Mesenchymal stem cell (in vitro differentiated cells and primary cell): Measurements from ENCODE around the gene ITGA2.

Experiments
- DNase-seq: peaks from one replicate; pipeline ENCODE4 v3.0.0-alpha.2; 2013
- H2AFZ ChIP-seq: one replicate; pipeline ENCODE4 v1.6.1; 2013; ENCODE audit warnings: low read depth, mild to moderate bottlenecking, control low read depth, inconsistent platforms, low read length, moderate library complexity
- H2AK5ac ChIP-seq: 2 replicates; pipeline ENCODE4 v1.6.1; 2013; ENCODE audit warnings: low read length, moderate library complexity, mild to moderate bottlenecking, inconsistent platforms; ENCODE audit not compliant: severe bottlenecking
- H2BK120ac ChIP-seq: one replicate; pipeline ENCODE4 v1.6.1; 2013; ENCODE audit warnings: low read depth, mild to moderate bottlenecking, inconsistent platforms, low read length, moderate library complexity
- H2BK12ac ChIP-seq, 2 experiments: one replicate each; pipeline ENCODE4 v1.6.1; 2013; ENCODE audit warnings: inconsistent platforms in 2 of 2, low read length in 2 of 2, mild to moderate bottlenecking in 2 of 2, moderate library complexity in 2 of 2, control low read depth in 1 of 2
- H2BK15ac ChIP-seq: one replicate; pipeline ENCODE4 v1.6.1; 2013; ENCODE audit warnings: mild to moderate bottlenecking, low read depth, inconsistent platforms; ENCODE audit not compliant: poor library complexity, severe bottlenecking
- H2BK5ac ChIP-seq: 2 replicates; pipeline ENCODE4 v1.6.1; 2013; ENCODE audit warnings: low read depth, mild to moderate bottlenecking, low read length, control low read depth, inconsistent platforms; ENCODE audit not compliant: poor library complexity, severe bottlenecking
- H3K14ac ChIP-seq, 2 experiments: one replicate each; pipeline ENCODE4 v1.6.1; 2013; ENCODE audit warnings: inconsistent platforms in 2 of 2, low read length in 2 of 2, control low read depth in 1 of 2, mild to moderate bottlenecking in 1 of 2, moderate library complexity in 1 of 2
- H3K18ac ChIP-seq, 2 experiments: one replicate each; pipeline ENCODE4 v1.6.1; 2013; ENCODE audit warnings: inconsistent platforms in 2 of 2, low read length in 2 of 2, control low read depth in 1 of 2, low read depth in 1 of 2, mild to moderate bottlenecking in 1 of 2
- H3K23ac ChIP-seq, 2 experiments: one replicate each; pipeline ENCODE4 v1.6.1; 2013; ENCODE audit warnings: inconsistent platforms in 2 of 2, low read length in 2 of 2, mild to moderate bottlenecking in 2 of 2, moderate library complexity in 2 of 2, control low read depth in 1 of 2
- H3K27ac ChIP-seq: 2 replicates; pipeline ENCODE4 v1.5.1; 2013; ENCODE audit warnings: mild to moderate bottlenecking, moderate library complexity, low read length, control low read depth, inconsistent platforms; ENCODE audit not compliant: poor library complexity, severe bottlenecking
- H3K27me3 ChIP-seq, 2 experiments: 2 replicates each; pipeline versions ENCODE4 v1.6.1 to v1.7.0; 2013; ENCODE audit warnings: low read length in 2 of 2, mild to moderate bottlenecking in 2 of 2, moderate library complexity in 2 of 2, control low read depth in 1 of 2, inconsistent platforms in 1 of 2; ENCODE audit not compliant: control insufficient read depth in 1 of 2, insufficient read depth in 1 of 2
- H3K36me3 ChIP-seq, 2 experiments: 2 replicates each; pipeline versions ENCODE4 v1.6.1 to v1.7.0; 2013; ENCODE audit warnings: low read length in 2 of 2, control low read depth in 1 of 2, inconsistent platforms in 1 of 2, low read depth in 1 of 2, mild to moderate bottlenecking in 1 of 2; ENCODE audit not compliant: insufficient read depth in 2 of 2, control insufficient read depth in 1 of 2
- H3K4ac ChIP-seq, 2 experiments: one replicate each; pipeline ENCODE4 v1.6.1; 2013; ENCODE audit warnings: inconsistent platforms in 2 of 2, low read length in 2 of 2, mild to moderate bottlenecking in 2 of 2, moderate library complexity in 2 of 2, control low read depth in 1 of 2, low read depth in 1 of 2
- H3K4me1 ChIP-seq: 2 replicates; pipeline ENCODE4 v1.6.1; 2013; ENCODE audit warnings: low read depth, low read length, control low read depth; ENCODE audit not compliant: control insufficient read depth, insufficient read depth
- H3K4me2 ChIP-seq: 2 replicates; pipeline ENCODE4 v1.6.1; 2013; ENCODE audit warnings: low read length, mild to moderate bottlenecking, inconsistent platforms; ENCODE audit not compliant: poor library complexity, severe bottlenecking
- H3K4me3 ChIP-seq, 2 experiments: 2 replicates each; pipeline versions ENCODE4 v1.5.1 to v1.7.0; 2013; ENCODE audit warnings: low read length in 2 of 2, mild to moderate bottlenecking in 2 of 2, control low read depth in 1 of 2, low read depth in 1 of 2; ENCODE audit not compliant: insufficient read depth in 1 of 2
- H3K79me1 ChIP-seq: replicated peaks from 2 replicates; pipeline ENCODE4 v1.6.1; 2013; ENCODE audit warnings: mild to moderate bottlenecking, control low read depth, low read length, inconsistent platforms; ENCODE audit not compliant: poor library complexity, severe bottlenecking
- H3K9ac ChIP-seq: 2 replicates; pipeline ENCODE4 v1.7.0; 2013; ENCODE audit warnings: mild to moderate bottlenecking, low read length, moderate library complexity
- H3K9me3 ChIP-seq: 2 replicates; pipeline ENCODE4 v1.7.0; 2013; ENCODE audit warnings: mild to moderate bottlenecking, low read length; ENCODE audit not compliant: control insufficient read depth
- H4K8ac ChIP-seq: one replicate; pipeline ENCODE4 v1.6.1; 2013; ENCODE audit warnings: inconsistent platforms, mild to moderate bottlenecking, low read length, moderate library complexity
- H4K91ac ChIP-seq: one replicate; pipeline ENCODE4 v1.6.1; 2013; ENCODE audit warnings: mild to moderate bottlenecking, low read length, inconsistent platforms
- WGBS: methylation state at CpG from one replicate; pipeline ENCODE4 v1.1.7; 2013; ENCODE audit warnings: mixed read lengths; 5-methylcytosine and 5-hydroxymethylcytosine counted together

Gene ITGA2

DNA sequence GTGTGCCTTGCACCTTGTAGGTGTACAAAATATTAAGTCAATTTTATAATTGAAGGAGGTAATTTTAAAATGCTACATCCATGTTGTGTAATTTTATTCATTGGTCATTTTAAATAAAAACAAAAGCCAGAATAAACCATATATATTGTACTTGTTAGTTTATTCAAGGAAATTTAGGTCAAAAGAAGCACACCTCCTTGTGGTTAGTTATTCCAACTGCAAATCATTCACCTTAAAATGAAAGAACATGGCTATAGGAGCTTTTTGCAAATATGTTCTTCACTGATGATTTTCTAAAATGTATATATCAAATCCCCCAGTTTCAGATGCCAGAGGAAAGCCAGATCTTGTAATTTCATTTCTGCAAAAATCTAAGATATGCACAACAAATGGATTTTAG lies 125.8 kb downstream of the ITGA2 start:
- no peak overlapping the region for H2BK15ac ChIP-seq
- H2BK12ac ChIP-seq: no peak overlapping the region
- no peaks in the 10 kb centered on the region for H3K9me3 ChIP-seq
- H3K27ac ChIP-seq: no peak overlapping the region
- H2BK120ac ChIP-seq: no peak overlapping the region
- no peak overlapping the region for H3K14ac ChIP-seq
- peak; percentile 21 for DNase-seq
- H2AFZ ChIP-seq: no peak overlapping the region
- H3K4me3 ChIP-seq: no peak overlapping the region
- no peak overlapping the region for H2BK5ac ChIP-seq
- H3K4me2 ChIP-seq: no peak overlapping the region
- H3K4ac ChIP-seq: no peak overlapping the region
- no peak overlapping the region for H3K18ac ChIP-seq
- no peaks in the 10 kb centered on the region for H3K79me1 ChIP-seq
- H4K91ac ChIP-seq: no peak overlapping the region
- no peak overlapping the region for H3K23ac ChIP-seq
- peaks cover 0 to 3% of the 10 kb centered on the region in 2 experiments for H3K36me3 ChIP-seq
- H3K27me3 ChIP-seq: no peaks in the 10 kb centered on the region
- H4K8ac ChIP-seq: no peak overlapping the region
- H3K4me1 ChIP-seq: no peaks in the 10 kb centered on the region
- H3K9ac ChIP-seq: no peak overlapping the region
- H2AK5ac ChIP-seq: no peak overlapping the region

DNA sequence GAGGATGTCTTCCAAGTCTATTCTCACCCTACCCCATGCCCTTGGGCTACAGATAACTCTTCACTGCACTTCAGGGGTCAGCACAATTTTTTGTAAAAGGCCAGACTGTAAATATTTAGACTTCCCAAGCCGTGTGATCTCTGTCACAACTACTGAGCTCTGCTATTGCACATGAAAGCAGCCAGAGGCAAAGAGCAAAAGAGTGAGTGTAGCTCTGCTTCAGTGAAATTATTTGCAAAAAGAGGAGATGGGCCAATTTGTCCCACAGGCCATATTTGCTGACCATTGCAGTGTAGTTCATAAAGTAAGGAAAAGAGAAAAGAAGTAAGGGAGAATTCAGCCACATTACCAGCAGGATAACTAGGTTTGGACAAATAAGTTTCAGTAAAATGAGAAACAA lies 127.4 kb downstream of the ITGA2 start:
- H2AK5ac ChIP-seq: no peak overlapping the region
- H2AFZ ChIP-seq: no peak overlapping the region
- H3K23ac ChIP-seq: no peak overlapping the region
- no peak overlapping the region for H2BK15ac ChIP-seq
- no peaks in the 10 kb centered on the region for H3K9me3 ChIP-seq
- no peak overlapping the region for H3K27ac ChIP-seq
- H2BK12ac ChIP-seq: no peak overlapping the region
- 36% methylated on average over 1 of the region's 1 CpG for WGBS
- DNase-seq: peak; percentile 51
- H3K4me3 ChIP-seq: no peak overlapping the region
- no peaks in the 10 kb centered on the region for H3K27me3 ChIP-seq
- H2BK5ac ChIP-seq: no peak overlapping the region
- no peaks in the 10 kb centered on the region for H3K79me1 ChIP-seq
- H4K91ac ChIP-seq: no peak overlapping the region
- no peak overlapping the region for H4K8ac ChIP-seq
- no peak overlapping the region for H3K4ac ChIP-seq
- no peak overlapping the region for H3K18ac ChIP-seq
- H3K4me1 ChIP-seq: no peaks in the 10 kb centered on the region
- H3K4me2 ChIP-seq: no peak overlapping the region
- H2BK120ac ChIP-seq: no peak overlapping the region
- peaks cover 0 to 3% of the 10 kb centered on the region in 2 experiments for H3K36me3 ChIP-seq
- no peak overlapping the region for H3K14ac ChIP-seq
- H3K9ac ChIP-seq: no peak overlapping the region

DNA sequence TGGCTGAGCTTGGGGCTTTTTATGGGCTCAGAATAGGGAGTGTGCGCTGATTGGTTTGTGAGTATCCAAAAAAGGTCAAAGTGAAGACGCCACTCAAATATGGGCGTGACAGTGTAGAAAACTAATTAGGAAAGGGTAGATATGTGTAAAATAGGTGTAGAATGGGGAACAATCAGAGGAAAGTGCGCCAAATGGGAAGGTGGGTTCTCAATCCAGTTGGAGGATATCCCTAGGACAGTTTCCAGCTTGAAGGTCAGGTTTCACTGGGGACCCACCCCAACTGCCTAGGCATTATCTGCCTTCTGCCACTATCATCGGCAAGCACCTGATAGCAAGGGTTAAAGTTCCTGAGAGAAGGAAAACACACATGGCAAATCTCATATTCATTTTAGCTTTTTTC lies 129.7 kb downstream of the ITGA2 start:
- no peak overlapping the region for H3K27ac ChIP-seq
- no peak overlapping the region for H2AK5ac ChIP-seq
- peaks cover 0 to 3% of the 10 kb centered on the region in 2 experiments for H3K36me3 ChIP-seq
- H2BK12ac ChIP-seq: no peak overlapping the region
- H3K4me1 ChIP-seq: no peaks in the 10 kb centered on the region
- H3K27me3 ChIP-seq: no peaks in the 10 kb centered on the region
- H3K14ac ChIP-seq: no peak overlapping the region
- no peak overlapping the region for H4K91ac ChIP-seq
- H4K8ac ChIP-seq: no peak overlapping the region
- H2BK120ac ChIP-seq: no peak overlapping the region
- H3K18ac ChIP-seq: no peak overlapping the region
- H3K79me1 ChIP-seq: no peaks in the 10 kb centered on the region
- H2BK15ac ChIP-seq: no peak overlapping the region
- no peak overlapping the region for H3K9ac ChIP-seq
- H3K4me3 ChIP-seq: no peak overlapping the region
- no peak overlapping the region for H3K23ac ChIP-seq
- no peaks in the 10 kb centered on the region for H3K9me3 ChIP-seq
- no peak for DNase-seq
- H2AFZ ChIP-seq: no peak overlapping the region
- H3K4ac ChIP-seq: no peak overlapping the region
- WGBS: 87% methylated on average over 5 of the region's 5 CpGs
- no peak overlapping the region for H2BK5ac ChIP-seq
- no peak overlapping the region for H3K4me2 ChIP-seq

DNA sequence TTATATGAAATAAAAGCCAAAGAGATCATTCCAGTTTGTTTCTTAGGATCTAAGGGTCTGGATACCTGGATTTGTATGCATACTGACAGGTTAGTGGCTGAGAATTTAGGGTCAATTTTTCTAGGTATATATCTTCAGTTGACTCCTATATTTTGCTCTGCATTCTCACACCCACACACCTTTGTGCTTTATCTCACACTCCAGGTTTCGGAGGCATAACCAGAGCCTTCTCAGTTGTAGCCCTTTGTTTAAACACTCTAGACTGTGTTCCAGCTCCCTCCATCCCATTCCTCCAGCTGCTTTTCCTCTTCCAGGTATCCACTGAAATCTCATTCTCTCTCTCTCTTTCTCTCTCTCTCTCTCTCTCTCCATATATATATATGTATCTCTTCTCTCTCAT lies 131.0 kb downstream of the ITGA2 start:
- H3K27ac ChIP-seq: no peak overlapping the region
- no peaks in the 10 kb centered on the region for H3K4me1 ChIP-seq
- no peak overlapping the region for H2BK15ac ChIP-seq
- no peak for DNase-seq
- H3K23ac ChIP-seq: no peak overlapping the region
- H3K9ac ChIP-seq: no peak overlapping the region
- H3K4me2 ChIP-seq: no peak overlapping the region
- no peaks in the 10 kb centered on the region for H3K9me3 ChIP-seq
- no peak overlapping the region for H2BK120ac ChIP-seq
- no peak overlapping the region for H2BK5ac ChIP-seq
- H2AK5ac ChIP-seq: no peak overlapping the region
- H3K27me3 ChIP-seq: no peaks in the 10 kb centered on the region
- H2BK12ac ChIP-seq: no peak overlapping the region
- no peak overlapping the region for H4K91ac ChIP-seq
- no peak overlapping the region for H3K14ac ChIP-seq
- H2AFZ ChIP-seq: no peak overlapping the region
- 97% methylated on average over 1 of the region's 1 CpG for WGBS
- no peak overlapping the region for H3K18ac ChIP-seq
- H4K8ac ChIP-seq: no peak overlapping the region
- no peak overlapping the region for H3K4ac ChIP-seq
- H3K4me3 ChIP-seq: no peak overlapping the region
- no peaks in the 10 kb centered on the region for H3K36me3 ChIP-seq
- H3K79me1 ChIP-seq: no peaks in the 10 kb centered on the region
